Measurements from ENCODE around the gene KRT15.

GRCh38 chr17:41519501-41520224 is 973 bp upstream of the KRT15 start:
- TF ChIP-seq POLR2A (IDR thresholded peaks at IDR 0.05), result no peak
- TF ChIP-seq, protein P1, sequence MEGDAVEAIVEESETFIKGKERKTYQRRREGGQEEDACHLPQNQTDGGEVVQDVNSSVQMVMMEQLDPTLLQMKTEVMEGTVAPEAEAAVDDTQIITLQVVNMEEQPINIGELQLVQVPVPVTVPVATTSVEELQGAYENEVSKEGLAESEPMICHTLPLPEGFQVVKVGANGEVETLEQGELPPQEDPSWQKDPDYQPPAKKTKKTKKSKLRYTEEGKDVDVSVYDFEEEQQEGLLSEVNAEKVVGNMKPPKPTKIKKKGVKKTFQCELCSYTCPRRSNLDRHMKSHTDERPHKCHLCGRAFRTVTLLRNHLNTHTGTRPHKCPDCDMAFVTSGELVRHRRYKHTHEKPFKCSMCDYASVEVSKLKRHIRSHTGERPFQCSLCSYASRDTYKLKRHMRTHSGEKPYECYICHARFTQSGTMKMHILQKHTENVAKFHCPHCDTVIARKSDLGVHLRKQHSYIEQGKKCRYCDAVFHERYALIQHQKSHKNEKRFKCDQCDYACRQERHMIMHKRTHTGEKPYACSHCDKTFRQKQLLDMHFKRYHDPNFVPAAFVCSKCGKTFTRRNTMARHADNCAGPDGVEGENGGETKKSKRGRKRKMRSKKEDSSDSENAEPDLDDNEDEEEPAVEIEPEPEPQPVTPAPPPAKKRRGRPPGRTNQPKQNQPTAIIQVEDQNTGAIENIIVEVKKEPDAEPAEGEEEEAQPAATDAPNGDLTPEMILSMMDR (IDR thresholded peaks at IDR 0.05), result no peak

All from right lobe of liver (tissue), 4 donors.